HL-60 (cell line): ENCODE data around the gene JMJD4.

Source experiments
- DNase-seq, 2 experiments: peaks; one replicate each; pipeline ENCODE4 v3.0.0-alpha.2; 2010 to 2020; ENCODE audit warnings: low read depth in 1 of 2, low spot score in 1 of 2
- H3K27ac ChIP-seq: fragments of 250-450 bp; sonication (Bioruptor Pico); replicated peaks from 2 replicates; pipeline ENCODE4 v1.5.1; 2020; ENCODE audit warnings: mild to moderate bottlenecking, moderate library complexity
- H3K27me3 ChIP-seq: fragments of 250-450 bp; sonication (Bioruptor Pico); 2 replicates; pipeline ENCODE4 v1.5.1; 2021; ENCODE audit warnings: mild to moderate bottlenecking, moderate library complexity; ENCODE audit not compliant: insufficient read depth, poor library complexity, severe bottlenecking
- H3K4me3 ChIP-seq: replicated peaks from 2 replicates; pipeline ENCODE4 v1.5.1; 2011; ENCODE audit warnings: mild to moderate bottlenecking, control low read depth, low read length; ENCODE audit not compliant: insufficient read depth
- CTCF ChIP-seq: IDR thresholded peaks from one replicate; pipeline ENCODE4 v1.5.1; 2011; ENCODE audit warnings: low read length, control low read depth, inconsistent platforms; ENCODE audit not compliant: insufficient read depth
- GABPA ChIP-seq: IDR thresholded peaks from 2 replicates; pipeline ENCODE4 v1.6.1; 2012; ENCODE audit warnings: low read depth
- POLR2AphosphoS5 ChIP-seq: IDR thresholded peaks from 2 replicates; pipeline ENCODE4 v1.6.1; 2012; ENCODE audit warnings: low read depth
- REST ChIP-seq: IDR thresholded peaks from 2 replicates; pipeline ENCODE4 v1.6.1; 2012; ENCODE audit warnings: low read depth; ENCODE audit not compliant: insufficient replicate concordance
- SPI1 ChIP-seq: IDR thresholded peaks from 2 replicates; pipeline ENCODE4 v1.6.1; 2012; ENCODE audit warnings: low read depth, mild to moderate bottlenecking, borderline replicate concordance

JMJD4 gene

GRCh38 chr1:227771326-227771725 lies 36.2 kb upstream of the JMJD4 start:
- no peak overlapping the region for H3K4me3 ChIP-seq
- TF ChIP-seq CTCF: no peak
- no peak for TF ChIP-seq GABPA
- TF ChIP-seq POLR2AphosphoS5: no peak
- TF ChIP-seq REST: no peak
- no peak for TF ChIP-seq SPI1
- H3K27me3 ChIP-seq: no peaks in the 10 kb centered on the region
- DNase-seq: no peak
- H3K27ac ChIP-seq: no peak overlapping the region

- H3K27ac ChIP-seq: no peak overlapping the region
- DNase-seq: no peak
- TF ChIP-seq GABPA (no peak), POLR2AphosphoS5 (no peak), SPI1 (no peak), REST (no peak), CTCF (no peak)
Measured at GRCh38 chr1:227770812-227771211, 35.7 kb upstream of the JMJD4 start.

GRCh38 chr1:227769936-227770494 lies 34.9 kb upstream of the JMJD4 start:
- DNase-seq: no peak
- no peak for TF ChIP-seq SPI1
- TF ChIP-seq GABPA: no peak
- TF ChIP-seq POLR2AphosphoS5: no peak
- TF ChIP-seq CTCF: no peak
- no peak for TF ChIP-seq REST
- no peak overlapping the region for H3K27ac ChIP-seq
- no peak overlapping the region for H3K4me3 ChIP-seq
- H3K27me3 ChIP-seq: no peaks in the 10 kb centered on the region

More at GRCh38 chr1:227770812-227771211, 35.7 kb upstream of the JMJD4 start:
- no peaks in the 10 kb centered on the region for H3K27me3 ChIP-seq
- no peak overlapping the region for H3K4me3 ChIP-seq
